Colonic mucosa (tissue), 4 donors: ENCODE measurements around the gene MLLT3. TPM values are rescaled to one million over a fixed set of nuclear protein-coding genes. Genes with fewer than 3 reads are reported as not detected.
"Not testable (repeated sequence)": the region's sequence is repeated elsewhere in the genome, so short reads cannot be mapped to it uniquely, and the experiment has no call there.

Experiments
- DNase-seq: peaks from one replicate; pipeline ENCODE4 v3.0.0-alpha.2; 2020
- H3K27ac ChIP-seq: fragments of 200-600 bp; one replicate; pipeline ENCODE4 v1.8.0; 2021
- H3K27me3 ChIP-seq: fragments of 200-600 bp; one replicate; pipeline ENCODE4 v1.8.0; 2021
- H3K36me3 ChIP-seq: fragments of 200-600 bp; one replicate; pipeline ENCODE4 v1.8.0; 2021
- H3K4me1 ChIP-seq: fragments of 200-600 bp; one replicate; pipeline ENCODE4 v1.8.0; 2021; ENCODE audit warnings: mild to moderate bottlenecking
- H3K4me3 ChIP-seq: fragments of 200-600 bp; one replicate; pipeline ENCODE4 v1.8.0; 2021
- H3K9ac ChIP-seq, 2 donors: one replicate each; pipeline ENCODE4 v1.7.0; 2013; ENCODE audit warnings: control low read depth in 2 of 2, low read depth in 2 of 2, low read length in 2 of 2
- H3K9me3 ChIP-seq: fragments of 200-600 bp; one replicate; pipeline ENCODE4 v1.8.0; 2021
- CTCF ChIP-seq: fragments of 200-600 bp; IDR thresholded peaks from one replicate; pipeline ENCODE4 v1.8.0; 2022; ENCODE audit warnings: antibody characterized with exemption, mild to moderate bottlenecking
- intact Hi-C: fragments of 100-400 bp; cut with DNase I; formaldehyde crosslinking; loops from one replicate; pipeline ENCODE4 v1.14.1; 2022
- total RNA-seq, 2 donors: library from RNA; stranded (reverse); fragmentation: NEBNext Ultra II Directional in 1 of 2; extraction: Animal tissue kit (Norgen Biotek cat#: 25700) in 1 of 2; gene quantifications; one replicate each; pipeline ENCODE4 v1.2.1, GENCODE V29; 2021
- donor health status: healthy.
- donor health status: DM: no; HTN: no; CAD: no.
- donor health status: DM: no; HTN: no; CAD: no.

MLLT3 gene
- total RNA-seq, 2 donors from 2014 or later: 44.6 to 65.2 TPM

- H3K9me3 ChIP-seq: no peaks in the 10 kb centered on the region
- H3K4me3 ChIP-seq: no peak overlapping the region
- TF ChIP-seq CTCF: no peak
- H3K9ac ChIP-seq: no peak overlapping the region
- no peaks in the 10 kb centered on the region for H3K36me3 ChIP-seq
- H3K27me3 ChIP-seq: no peaks in the 10 kb centered on the region
- no peak for DNase-seq
- H3K4me1 ChIP-seq: peaks cover 5% of the 10 kb centered on the region
- intact Hi-C loops: no loop called here
- no peak overlapping the region for H3K27ac ChIP-seq
Measured at GRCh38 chr9:20584968-20585643, 37.2 kb downstream of the MLLT3 start.

- H3K4me1 ChIP-seq, H3K27me3 ChIP-seq, intact Hi-C loops, H3K4me3 ChIP-seq, DNase-seq, H3K9me3 ChIP-seq, H3K9ac ChIP-seq, H3K36me3 ChIP-seq: not testable (repeated sequence)
- peak overlapping the region; percentile 14 for H3K27ac ChIP-seq
Measured at GRCh38 chr9:20583088-20583487, 39.2 kb downstream of the MLLT3 start.

- Histone ChIP-seq H3K9ac (no peak overlapping the region), H3K36me3 (no peaks in the 10 kb centered on the region), H3K27ac (no peak overlapping the region), H3K4me3 (no peak overlapping the region), H3K9me3 (no peaks in the 10 kb centered on the region), H3K4me1 (peaks cover 9% of the 10 kb centered on the region), H3K27me3 (no peaks in the 10 kb centered on the region)
- no peak for DNase-seq
- intact Hi-C loops: no loop called here
- no peak for TF ChIP-seq CTCF
Measured at GRCh38 chr9:20582150-20582549, 40.1 kb downstream of the MLLT3 start.

- intact Hi-C loops: no loop called here
- no peak for DNase-seq
- no peak for TF ChIP-seq CTCF
- Histone ChIP-seq H3K36me3 (no peaks in the 10 kb centered on the region), H3K4me3 (no peak overlapping the region), H3K4me1 (peaks cover 9% of the 10 kb centered on the region), H3K27me3 (no peaks in the 10 kb centered on the region), H3K9ac (no peak overlapping the region), H3K27ac (no peak overlapping the region), H3K9me3 (no peaks in the 10 kb centered on the region)
Measured at GRCh38 chr9:20580673-20581072, 41.6 kb downstream of the MLLT3 start.

GRCh38 chr9:20579524-20580314 lies 42.6 kb downstream of the MLLT3 start:
- no peak overlapping the region for H3K4me3 ChIP-seq
- no peak for DNase-seq
- no peaks in the 10 kb centered on the region for H3K27me3 ChIP-seq
- H3K9ac ChIP-seq: no peak overlapping the region
- no peaks in the 10 kb centered on the region for H3K36me3 ChIP-seq
- no peak for TF ChIP-seq CTCF
- no peak overlapping the region for H3K27ac ChIP-seq
- no peaks in the 10 kb centered on the region for H3K9me3 ChIP-seq
- intact Hi-C loops: no loop called here
- H3K4me1 ChIP-seq: peaks cover 9% of the 10 kb centered on the region

GRCh38 chr9:20573023-20573422 lies 49.3 kb downstream of the MLLT3 start:
- no peaks in the 10 kb centered on the region for H3K36me3 ChIP-seq
- H3K4me3 ChIP-seq: no peak overlapping the region
- no peaks in the 10 kb centered on the region for H3K27me3 ChIP-seq
- no peak overlapping the region for H3K9ac ChIP-seq
- no peak overlapping the region for H3K27ac ChIP-seq
- peaks cover 5% of the 10 kb centered on the region for H3K4me1 ChIP-seq
- no peaks in the 10 kb centered on the region for H3K9me3 ChIP-seq
- DNase-seq: no peak
- no peak for TF ChIP-seq CTCF
- intact Hi-C loops: no loop called here
